Thyroid gland (tissue), 4 donors: ENCODE results near the gene CDH4. TPM values are rescaled to one million over a fixed set of nuclear protein-coding genes. Genes with fewer than 3 reads are reported as not detected.

ENCODE experiments used
- DNase-seq, 2 donors: peaks; one replicate each; pipeline ENCODE4 v3.0.0-alpha.2; 2019
- H3K27ac ChIP-seq, 3 donors: fragments of 200-600 bp; sonication (generic); 1 replicate in 2 of 3; 2 replicates in 1 of 3; pipeline ENCODE4 v1.5.1; 2016 to 2019; ENCODE audit warnings: mild to moderate bottlenecking in 1 of 3, moderate library complexity in 1 of 3
- H3K27me3 ChIP-seq: fragments of 200-600 bp; sonication (generic); one replicate; pipeline ENCODE4 v1.5.1; 2019
- H3K36me3 ChIP-seq, 2 donors: fragments of 200-600 bp; sonication (generic); one replicate each; pipeline ENCODE4 v1.5.1; 2016 to 2019
- H3K4me1 ChIP-seq, 2 donors: fragments of 200-600 bp; sonication (generic); one replicate each; pipeline ENCODE4 v1.5.1; 2017 to 2019
- H3K4me3 ChIP-seq, 3 donors: fragments of 200-600 bp; sonication (generic); replicated peaks in 1 of 3; 1 replicate in 2 of 3; 2 replicates in 1 of 3; pipeline ENCODE4 v1.5.1; 2016; ENCODE audit warnings: mild to moderate bottlenecking in 1 of 3
- H3K9me3 ChIP-seq: fragments of 200-600 bp; sonication (generic); one replicate; pipeline ENCODE4 v1.5.1; 2017
- CTCF ChIP-seq, 6 experiments: fragments of 200-600 bp in 3 of 6; fragments of 450-650 bp in 3 of 6; sonication (generic) in 3 of 6; IDR thresholded peaks; one replicate each; pipeline ENCODE4 v1.5.1; 2016 to 2019; ENCODE audit warnings: antibody characterized with exemption in 6 of 6, mild to moderate bottlenecking in 2 of 6, inconsistent platforms in 1 of 6, moderate library complexity in 1 of 6
- POLR2A ChIP-seq, 2 donors: fragments of 450-650 bp; IDR thresholded peaks; one replicate each; pipeline ENCODE4 v1.6.1; 2017; ENCODE audit warnings: antibody characterized with exemption in 2 of 2, mild to moderate bottlenecking in 2 of 2, moderate library complexity in 1 of 2
- WGBS, 2 donors: methylation state at CpG; one replicate each; pipeline ENCODE4 v1.1.5; 2017; 5-methylcytosine and 5-hydroxymethylcytosine counted together
- intact Hi-C: fragments of 100-400 bp; cut with DNase I; formaldehyde crosslinking; loops from one replicate; pipeline ENCODE4 v1.15.1; 2023
- total RNA-seq, 4 donors: library from RNA; depleted of rRNA; stranded (reverse); fragments of >200 nt; gene quantifications; one replicate each; pipeline ENCODE4 v1.2.3, GENCODE V29; 2016

The CDH4 gene
- total RNA-seq, 4 donors from 2014 or later, result 0.22 to 0.29 (median 0.29) TPM; not detected in 1

- H3K9me3 ChIP-seq, result no peaks in the 10 kb centered on the region
- intact Hi-C loops, result no loop called here
- H3K27ac ChIP-seq, result no peak overlapping the region
- no peak for DNase-seq
- 69 to 85% methylated on average over 6 to 21 of the region's 31 CpGs for WGBS, 2 donors
- H3K27me3 ChIP-seq, result no peaks in the 10 kb centered on the region
- H3K4me1 ChIP-seq, result no peaks in the 10 kb centered on the region
- no peak overlapping the region for H3K4me3 ChIP-seq
- TF ChIP-seq CTCF (IDR thresholded peaks at IDR 0.05), result no peak
- no peak for TF ChIP-seq POLR2A (IDR thresholded peaks at IDR 0.05)
- no peaks in the 10 kb centered on the region for H3K36me3 ChIP-seq
Measured at GRCh38 chr20:61937963-61938838, 686.1 kb downstream of the CDH4 start.

DNA sequence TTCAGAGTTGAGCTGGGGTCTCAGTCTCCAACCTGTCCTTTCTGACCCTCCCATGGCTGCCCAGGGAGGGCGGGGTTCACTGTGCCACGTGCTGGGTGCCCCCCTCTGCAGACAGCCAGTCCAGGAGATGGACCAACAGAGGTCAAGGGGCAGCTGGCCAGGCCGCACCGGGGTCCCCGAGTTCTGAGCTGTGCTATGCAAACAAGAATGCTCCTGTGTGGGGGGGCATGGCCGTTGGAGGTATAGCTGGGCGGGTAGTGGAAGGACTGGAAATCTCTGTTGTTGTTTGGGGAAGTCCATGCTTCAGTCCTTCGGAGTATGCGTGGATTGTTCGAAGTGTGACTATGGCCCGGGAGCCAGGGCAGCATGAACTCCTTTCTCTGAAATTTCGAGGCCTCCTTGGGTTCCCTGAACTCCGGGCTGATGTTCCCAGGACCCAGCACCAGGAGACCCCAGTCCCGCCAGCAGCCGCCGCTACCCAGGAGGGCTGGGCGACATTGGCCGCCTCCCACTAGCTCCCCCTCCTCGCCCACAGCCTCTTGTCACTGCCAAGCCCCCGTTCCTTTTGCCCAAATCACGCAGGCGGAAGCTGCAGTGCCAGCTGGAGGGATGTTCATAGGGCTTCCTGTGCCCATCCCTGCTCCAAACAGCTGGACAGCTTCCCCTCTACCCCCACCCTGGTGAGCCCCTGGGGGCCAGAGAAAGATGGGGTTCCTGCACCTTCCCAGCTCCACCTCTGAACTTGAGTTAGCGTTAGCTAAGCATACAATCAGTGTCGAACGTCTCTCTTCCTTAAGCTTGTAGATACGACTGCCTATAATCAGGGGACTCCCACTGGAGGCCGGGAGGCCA, 687.0 kb downstream of the CDH4 start:
- Histone ChIP-seq H3K27me3 (no peaks in the 10 kb centered on the region), H3K4me3 (no peak overlapping the region), H3K4me1 (no peaks in the 10 kb centered on the region), H3K27ac (no peak overlapping the region), H3K9me3 (no peaks in the 10 kb centered on the region), H3K36me3 (no peaks in the 10 kb centered on the region)
- 70 to 73% methylated on average over 26 to 27 of the region's 27 CpGs for WGBS, 2 donors
- no peak for DNase-seq
- TF ChIP-seq POLR2A (IDR thresholded peaks at IDR 0.05) (no peak), CTCF (IDR thresholded peaks at IDR 0.05) (no peak)
- intact Hi-C loops, result no loop called here

- Histone ChIP-seq H3K4me1 (no peaks in the 10 kb centered on the region), H3K27me3 (no peaks in the 10 kb centered on the region), H3K9me3 (no peaks in the 10 kb centered on the region), H3K36me3 (no peaks in the 10 kb centered on the region), H3K27ac (no peak overlapping the region), H3K4me3 (no peak overlapping the region)
- intact Hi-C loops, result no loop called here
- WGBS, 2 donors, result 68 to 76% methylated on average over 13 of the region's 13 CpGs
- no peak for DNase-seq
- no peak for TF ChIP-seq CTCF (IDR thresholded peaks at IDR 0.05)
- TF ChIP-seq POLR2A (IDR thresholded peaks at IDR 0.05), result no peak
Measured at GRCh38 chr20:61939691-61940360, 687.8 kb downstream of the CDH4 start.

DNA sequence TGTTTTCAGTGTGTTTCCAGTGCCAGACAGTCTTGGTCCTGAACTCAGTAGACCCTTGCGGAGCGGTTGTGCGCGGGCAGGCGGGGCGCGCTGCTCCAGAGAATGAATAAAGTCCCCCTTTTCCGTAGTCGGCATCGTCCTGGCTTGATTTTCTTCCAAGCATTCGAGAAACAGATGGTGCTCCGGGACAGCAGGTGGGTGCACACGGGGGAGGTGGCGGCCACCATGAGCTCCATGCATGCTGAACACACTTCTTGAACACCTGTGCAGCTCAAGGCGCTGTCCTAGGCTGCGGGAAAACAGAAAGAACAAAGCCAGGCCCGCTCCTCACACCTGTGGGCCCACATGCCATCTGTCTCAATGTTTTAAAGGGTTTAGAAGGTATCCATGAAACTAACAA, 688.4 kb downstream of the CDH4 start:
- no peaks in the 10 kb centered on the region for H3K27me3 ChIP-seq
- H3K27ac ChIP-seq, result no peak overlapping the region
- H3K4me3 ChIP-seq, result no peak overlapping the region
- H3K36me3 ChIP-seq, result no peaks in the 10 kb centered on the region
- TF ChIP-seq CTCF (IDR thresholded peaks at IDR 0.05) (no peak), POLR2A (IDR thresholded peaks at IDR 0.05) (no peak)
- intact Hi-C loops, result no loop called here
- DNase-seq, result no peak
- no peaks in the 10 kb centered on the region for H3K9me3 ChIP-seq
- WGBS, 2 donors, result 88 to 89% methylated on average over 17 of the region's 17 CpGs
- H3K4me1 ChIP-seq, result no peaks in the 10 kb centered on the region
